Spleen (tissue), 7 donors: ENCODE results near the gene MCM9.

Source experiments
- CTCF ChIP-seq, 11 experiments: fragments of 200-600 bp in 7 of 11; fragments of 450-650 bp in 4 of 11; sonication (generic) in 4 of 11; IDR thresholded peaks in 8 of 11; conservative IDR thresholded peaks in 3 of 11; 1 replicate in 7 of 11; 2 replicates in 4 of 11; pipeline versions ENCODE4 v1.4.0 to v1.8.0; 2016 to 2021; ENCODE audit warnings: antibody characterized with exemption in 11 of 11, inconsistent platforms in 4 of 11, mild to moderate bottlenecking in 1 of 11
- POLR2A ChIP-seq, 3 donors: fragments of 450-650 bp; IDR thresholded peaks; one replicate each; pipeline ENCODE4 v1.5.1; 2017; ENCODE audit warnings: antibody characterized with exemption in 3 of 3, mild to moderate bottlenecking in 1 of 3
- POLR2AphosphoS5 ChIP-seq, 3 donors: sonication (generic); formaldehyde crosslinking; IDR thresholded peaks; one replicate each; pipeline ENCODE4 v1.5.1; 2017; ENCODE audit warnings: antibody characterized with exemption in 3 of 3
- donor health status: DM: no; HTN: no; CAD: no; lungs with moderate emphysema.
- donor health status: DM: no; HTN: no; CAD: no.
- donor health status: DM: no; HTN: no; CAD: no.

GRCh38 chr6:118935331-118935668, 341 bp upstream of the MCM9 start:
- no peak for TF ChIP-seq CTCF (IDR thresholded peaks at IDR 0.05 in 8 of 11, conservative IDR thresholded peaks at IDR 0.05 in 3 of 11)
- TF ChIP-seq POLR2A (IDR thresholded peaks at IDR 0.05) = no peak
- no peak for TF ChIP-seq POLR2AphosphoS5 (IDR thresholded peaks at IDR 0.05)
